ENCODE results near the gene TNFRSF1B.

Gene TNFRSF1B

GRCh38 chr1:12200208-12200607 lies 33.4 kb downstream of the TNFRSF1B start:
- no peaks in the 10 kb centered on the region for H4K20me1 ChIP-seq (ENCODE audit: insufficient read depth)
- no peak overlapping the region for H3K4me2 ChIP-seq

GRCh38 chr1:12201352-12202189 lies 34.8 kb downstream of the TNFRSF1B start:
- Histone ChIP-seq H4K20me1 (ENCODE audit: insufficient read depth) (no peaks in the 10 kb centered on the region), H2AFZ (ENCODE audit: low read depth) (no peak overlapping the region), H3K36me3 (ENCODE audit: insufficient read depth) (no peaks in the 10 kb centered on the region; the same call in 1 of the 2 replicates), H3K9ac (no peak overlapping the region), H3K79me2 (ENCODE audit: insufficient read depth, low read depth) (no peaks in the 10 kb centered on the region), H3K27me3 (ENCODE audit: insufficient read depth, low read depth) (no peaks in the 10 kb centered on the region), H3K27ac (no peak overlapping the region), H3K4me3 (IDR thresholded peaks at IDR 0.05; ENCODE audit: insufficient read depth, low read depth, low read length) (no peak overlapping the region), H3K4me2 (no peak overlapping the region), H3K4me1 (ENCODE audit: low read depth, poor library complexity, severe bottlenecking) (no peaks in the 10 kb centered on the region)
- TF ChIP-seq, protein P1, sequence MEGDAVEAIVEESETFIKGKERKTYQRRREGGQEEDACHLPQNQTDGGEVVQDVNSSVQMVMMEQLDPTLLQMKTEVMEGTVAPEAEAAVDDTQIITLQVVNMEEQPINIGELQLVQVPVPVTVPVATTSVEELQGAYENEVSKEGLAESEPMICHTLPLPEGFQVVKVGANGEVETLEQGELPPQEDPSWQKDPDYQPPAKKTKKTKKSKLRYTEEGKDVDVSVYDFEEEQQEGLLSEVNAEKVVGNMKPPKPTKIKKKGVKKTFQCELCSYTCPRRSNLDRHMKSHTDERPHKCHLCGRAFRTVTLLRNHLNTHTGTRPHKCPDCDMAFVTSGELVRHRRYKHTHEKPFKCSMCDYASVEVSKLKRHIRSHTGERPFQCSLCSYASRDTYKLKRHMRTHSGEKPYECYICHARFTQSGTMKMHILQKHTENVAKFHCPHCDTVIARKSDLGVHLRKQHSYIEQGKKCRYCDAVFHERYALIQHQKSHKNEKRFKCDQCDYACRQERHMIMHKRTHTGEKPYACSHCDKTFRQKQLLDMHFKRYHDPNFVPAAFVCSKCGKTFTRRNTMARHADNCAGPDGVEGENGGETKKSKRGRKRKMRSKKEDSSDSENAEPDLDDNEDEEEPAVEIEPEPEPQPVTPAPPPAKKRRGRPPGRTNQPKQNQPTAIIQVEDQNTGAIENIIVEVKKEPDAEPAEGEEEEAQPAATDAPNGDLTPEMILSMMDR (conservative IDR thresholded peaks at IDR 0.05; ENCODE audit: low read depth, low read length) = no peak

More at GRCh38 chr1:12200208-12200607, 33.4 kb downstream of the TNFRSF1B start:
- Histone ChIP-seq H3K4me1 (ENCODE audit: low read depth, poor library complexity, severe bottlenecking) (no peaks in the 10 kb centered on the region), H3K27ac (no peak overlapping the region), H3K9ac (no peak overlapping the region), H3K36me3 (ENCODE audit: insufficient read depth) (no peaks in the 10 kb centered on the region; the same call in 1 of the 2 replicates), H3K27me3 (ENCODE audit: insufficient read depth, low read depth) (no peaks in the 10 kb centered on the region), H2AFZ (ENCODE audit: low read depth) (no peak overlapping the region), H3K4me3 (IDR thresholded peaks at IDR 0.05; ENCODE audit: insufficient read depth, low read depth, low read length) (no peak overlapping the region), H3K79me2 (ENCODE audit: insufficient read depth, low read depth) (no peaks in the 10 kb centered on the region)
- TF ChIP-seq, protein P1 (conservative IDR thresholded peaks at IDR 0.05; ENCODE audit: low read depth, low read length) = no peak

GRCh38 chr1:12202190-12202497 lies 35.4 kb downstream of the TNFRSF1B start:
- TF ChIP-seq, protein P1 (conservative IDR thresholded peaks at IDR 0.05; ENCODE audit: low read depth, low read length) = no peak
- no peak overlapping the region for H3K4me2 ChIP-seq
- no peaks in the 10 kb centered on the region for H4K20me1 ChIP-seq (ENCODE audit: insufficient read depth)
- H3K27ac ChIP-seq = no peak overlapping the region
- no peaks in the 10 kb centered on the region for H3K27me3 ChIP-seq (ENCODE audit: insufficient read depth, low read depth)
- no peak overlapping the region for H3K9ac ChIP-seq
- no peaks in the 10 kb centered on the region for H3K4me1 ChIP-seq (ENCODE audit: low read depth, poor library complexity, severe bottlenecking)
- no peaks in the 10 kb centered on the region for H3K79me2 ChIP-seq (ENCODE audit: insufficient read depth, low read depth)
- H2AFZ ChIP-seq (ENCODE audit: low read depth) = no peak overlapping the region
- H3K4me3 ChIP-seq (IDR thresholded peaks at IDR 0.05; ENCODE audit: insufficient read depth, low read depth, low read length) = no peak overlapping the region
- no peaks in the 10 kb centered on the region; the same call in 1 of the 2 replicates for H3K36me3 ChIP-seq (ENCODE audit: insufficient read depth)

- no peaks in the 10 kb centered on the region for H4K20me1 ChIP-seq (ENCODE audit: insufficient read depth)
- H3K36me3 ChIP-seq (ENCODE audit: insufficient read depth) = no peaks in the 10 kb centered on the region; the same call in 1 of the 2 replicates
- H2AFZ ChIP-seq (ENCODE audit: low read depth) = no peak overlapping the region
- no peaks in the 10 kb centered on the region for H3K27me3 ChIP-seq (ENCODE audit: insufficient read depth, low read depth)
- H3K79me2 ChIP-seq (ENCODE audit: insufficient read depth, low read depth) = no peaks in the 10 kb centered on the region
- TF ChIP-seq, protein P1 (conservative IDR thresholded peaks at IDR 0.05; ENCODE audit: low read depth, low read length) = no peak
- no peak overlapping the region for H3K9ac ChIP-seq
- H3K4me2 ChIP-seq = no peak overlapping the region
- H3K4me3 ChIP-seq (IDR thresholded peaks at IDR 0.05; ENCODE audit: insufficient read depth, low read depth, low read length) = no peak overlapping the region
- H3K4me1 ChIP-seq (ENCODE audit: low read depth, poor library complexity, severe bottlenecking) = no peaks in the 10 kb centered on the region
- H3K27ac ChIP-seq = no peak overlapping the region
These were observed 35.8 kb downstream of the TNFRSF1B start for GRCh38 chr1:12202577-12202976.

Data from KMS-11 (cell line).